Mesenteric fat pad (tissue), 1 donor: ENCODE data around the gene ADGRD1. TPM values are rescaled to one million over a fixed set of nuclear protein-coding genes. Genes with fewer than 3 reads are reported as not detected.
"Not testable (repeated sequence)": the region's sequence is repeated elsewhere in the genome, so short reads cannot be mapped to it uniquely, and the experiment has no call there.

ENCODE experiments used
- DNase-seq: peaks from one replicate; pipeline ENCODE4 v3.0.0-alpha.2; 2020; ENCODE audit warnings: low spot score
- total RNA-seq: library from RNA; stranded (reverse); fragmentation: NEBNext Ultra II Directional; extraction: Animal tissue kit (Norgen Biotek cat#: 25700); gene quantifications from one replicate; pipeline ENCODE4 v1.2.1, GENCODE V29; 2021
- donor health status: DM: yes; HTN: yes; CAD: no.

The ADGRD1 gene
- total RNA-seq, 1 donor from 2014 or later = 28.5 TPM

GRCh38 chr12:130937063-130937462, 16.6 kb upstream of the ADGRD1 start:
- no peak for DNase-seq

- DNase-seq = not testable (repeated sequence)
Observed at GRCh38 chr12:130937546-130937945, 16.2 kb upstream of the ADGRD1 start.

GRCh38 chr12:130938186-130938585, 15.5 kb upstream of the ADGRD1 start:
- no peak for DNase-seq

GRCh38 chr12:130944878-130945277, 8.8 kb upstream of the ADGRD1 start:
- no peak for DNase-seq

GRCh38 chr12:130945786-130946492, 7.8 kb upstream of the ADGRD1 start:
- no peak for DNase-seq

- DNase-seq = no peak
Observed at GRCh38 chr12:130947028-130947613, 6.6 kb upstream of the ADGRD1 start.

GRCh38 chr12:130948136-130948535, 5.6 kb upstream of the ADGRD1 start:
- DNase-seq = no peak

GRCh38 chr12:130948751-130949150, 5.0 kb upstream of the ADGRD1 start:
- no peak for DNase-seq

- DNase-seq = no peak
Observed at GRCh38 chr12:130949806-130950205, 3.9 kb upstream of the ADGRD1 start.

GRCh38 chr12:130951636-130952035, 2.1 kb upstream of the ADGRD1 start:
- DNase-seq = no peak

- no peak for DNase-seq
Observed at GRCh38 chr12:130952171-130952954, 1.3 kb upstream of the ADGRD1 start.

GRCh38 chr12:130954544-130954831, 781 bp downstream of the ADGRD1 start:
- no peak for DNase-seq

GRCh38 chr12:130955238-130955816, 1.6 kb downstream of the ADGRD1 start:
- peak; percentile 53 for DNase-seq

GRCh38 chr12:130956009-130956408, 2.3 kb downstream of the ADGRD1 start:
- DNase-seq = no peak

- peak; percentile 64 for DNase-seq
Observed at GRCh38 chr12:130956456-130957303, 3.0 kb downstream of the ADGRD1 start.

- no peak for DNase-seq
Observed at GRCh38 chr12:130957304-130957621, 3.6 kb downstream of the ADGRD1 start.

- no peak for DNase-seq
Observed at GRCh38 chr12:130958557-130959140, 4.9 kb downstream of the ADGRD1 start.

GRCh38 chr12:130959632-130960031, 5.9 kb downstream of the ADGRD1 start:
- DNase-seq = no peak

GRCh38 chr12:130960058-130960457, 6.4 kb downstream of the ADGRD1 start:
- DNase-seq = no peak

- no peak for DNase-seq
Observed at GRCh38 chr12:130960787-130961186, 7.1 kb downstream of the ADGRD1 start.

- peak; percentile 76 for DNase-seq
Observed at GRCh38 chr12:130961921-130962451, 8.3 kb downstream of the ADGRD1 start.
